Endothelial cell of umbilical vein (primary cell): ENCODE measurements around the gene CC2D2B. TPM values are rescaled to one million over a fixed set of nuclear protein-coding genes. Genes with fewer than 3 reads are reported as not detected.

Experiments used
- BruUV-seq: library from RNA; stranded (reverse); fragments of 400-500 nt; replicated peaks from 2 replicates; lab custom pipeline; 2021; lab: Mats Ljungman, UMichigan
- CTCF ChIA-PET: fragments of 300-600, 350-600 bp; sonication (Branson Sonifier 250); formaldehyde crosslinking; loops from one replicate; lab custom pipeline; 2021; ENCODE audit warnings: antibody characterized with exemption, inconsistent platforms; lab: Charles Lee
- POLR2A ChIA-PET: fragments of 300-600, 350-600 bp; sonication (Branson Sonifier 250); formaldehyde crosslinking; loops from one replicate; lab custom pipeline; 2021; ENCODE audit warnings: antibody characterized with exemption, inconsistent platforms; lab: Charles Lee
- DNase-seq: peaks from one replicate; pipeline ENCODE4 v3.0.0-alpha.2; 2011; ENCODE audit warnings: low read depth, low spot score
- FAIRE-seq: peaks from 2 replicates; lab custom pipeline; 2011; peaks lifted over from hg19 to GRCh38; lab: Jason Lieb, UNC
- H2AFZ ChIP-seq: 2 replicates; pipeline ENCODE4 v1.6.0; 2012; ENCODE audit warnings: low read depth, low read length, control low read depth, inconsistent platforms
- H3K27ac ChIP-seq: 2 replicates; pipeline ENCODE4 v1.5.1; 2011; ENCODE audit warnings: low read depth, mild to moderate bottlenecking, control low read depth, low read length, moderate library complexity; ENCODE audit not compliant: insufficient read depth
- H3K27me3 ChIP-seq, 2 experiments: 2 replicates each; pipeline versions ENCODE4 v1.6.0 to v1.6.1; 2011; ENCODE audit warnings: low read length in 2 of 2, mixed read lengths in 1 of 2; ENCODE audit not compliant: control insufficient read depth in 2 of 2, insufficient read depth in 2 of 2
- H3K36me3 ChIP-seq, 2 experiments: 2 replicates in 1 of 2; 3 replicates in 1 of 2; pipeline ENCODE4 v1.5.1; 2011; ENCODE audit warnings: low read length in 2 of 2, mild to moderate bottlenecking in 1 of 2, moderate library complexity in 1 of 2; ENCODE audit not compliant: control insufficient read depth in 2 of 2, insufficient read depth in 2 of 2; ENCODE audit errors: extremely low read depth in 1 of 2
- H3K4me1 ChIP-seq: 3 replicates; pipeline ENCODE4 v1.5.1; 2011; ENCODE audit warnings: mild to moderate bottlenecking, low read length; ENCODE audit not compliant: control insufficient read depth, insufficient read depth; ENCODE audit errors: extremely low read depth
- H3K4me2 ChIP-seq: 2 replicates; pipeline ENCODE4 v1.6.1; 2011; ENCODE audit warnings: low read length, control low read depth, mixed read lengths; ENCODE audit not compliant: insufficient read depth
- H3K4me3 ChIP-seq, 3 experiments: fragments of 200-600 bp in 1 of 3; sonication (generic), shearing (Covaris generic) in 1 of 3; replicated peaks in 1 of 3; 2 replicates each; pipeline ENCODE4 v1.5.1; 2011 to 2016; ENCODE audit warnings: control low read depth in 3 of 3, low read length in 3 of 3, mild to moderate bottlenecking in 2 of 3, inconsistent platforms in 1 of 3, low read depth in 1 of 3, moderate library complexity in 1 of 3; ENCODE audit not compliant: insufficient read depth in 1 of 3
- H3K79me2 ChIP-seq: 2 replicates; pipeline ENCODE4 v1.6.0; 2012; ENCODE audit warnings: low read length, inconsistent platforms; ENCODE audit not compliant: control insufficient read depth, insufficient read depth
- H3K9ac ChIP-seq: replicated peaks from 2 replicates; pipeline ENCODE3; 2011; ENCODE audit warnings: low read length, control low read depth; ENCODE audit not compliant: insufficient read depth; ENCODE audit errors: extremely low read depth
- H3K9me1 ChIP-seq: replicated peaks from 3 replicates; pipeline ENCODE4 v1.6.0; 2011; ENCODE audit warnings: mild to moderate bottlenecking, low read length; ENCODE audit not compliant: control insufficient read depth, insufficient read depth; ENCODE audit errors: extremely low read depth
- H3K9me3 ChIP-seq: replicated peaks from 2 replicates; pipeline ENCODE4 v1.5.1; 2012; ENCODE audit warnings: low read length, inconsistent platforms; ENCODE audit not compliant: control insufficient read depth, insufficient read depth
- H4K20me1 ChIP-seq: replicated peaks from 2 replicates; pipeline ENCODE3; 2011; ENCODE audit warnings: mild to moderate bottlenecking, low read length; ENCODE audit not compliant: control insufficient read depth, insufficient read depth; ENCODE audit errors: extremely low read depth
- EZH2 ChIP-seq: IDR thresholded peaks from 2 replicates; pipeline ENCODE4 v1.6.1; 2012; ENCODE audit warnings: borderline replicate concordance, low read depth, mild to moderate bottlenecking, moderate library complexity, low read length, inconsistent platforms; ENCODE audit not compliant: severe bottlenecking
- FOS ChIP-seq: IDR thresholded peaks from 2 replicates; pipeline ENCODE4 v1.6.1; 2011; ENCODE audit warnings: mild to moderate bottlenecking, low read length, moderate library complexity, borderline replicate concordance; ENCODE audit not compliant: insufficient read depth
- GATA2 ChIP-seq: IDR thresholded peaks from 2 replicates; pipeline ENCODE4 v1.7.0; 2011; ENCODE audit warnings: low read depth, mild to moderate bottlenecking, moderate library complexity, mixed read lengths, low read length; ENCODE audit not compliant: insufficient read length, insufficient read depth
- JUN ChIP-seq: IDR thresholded peaks from 2 replicates; pipeline ENCODE4 v1.6.1; 2011; ENCODE audit warnings: borderline replicate concordance, low read depth; ENCODE audit not compliant: insufficient read length, insufficient read depth
- MYC ChIP-seq: IDR thresholded peaks from one replicate; pipeline ENCODE4 v1.6.1; 2011; ENCODE audit warnings: mild to moderate bottlenecking, low read depth, low read length
- dilution Hi-C: fragments of 300-500 bp; cut with MboI; formaldehyde crosslinking; loops from one replicate; pipeline ENCODE4 v1.15.0; 2019; ENCODE audit warnings: low sequenced_read_pairs; ENCODE audit not compliant: extremely low pct_ligation_motif_present
- intact Hi-C: fragments of 100-400 bp; cut with micrococcal nuclease; formaldehyde crosslinking; loops from one replicate; pipeline ENCODE4 v1.10.0; 2022
- polyA plus RNA-seq, 4 experiments: library from polyadenylated mRNA; depleted of rRNA in 3 of 4; stranded (reverse) in 3 of 4; unstranded in 1 of 4; fragments of >200 nt; gene quantifications; 2 replicates each; pipeline versions ENCODE4 v1.2.1 to v1.2.3, GENCODE V29; 2011 to 2012; ENCODE audit warnings: missing spikeins in 1 of 4
- total RNA-seq: library from RNA; stranded (reverse); gene quantifications from 2 replicates; pipeline ENCODE4 v1.2.3, GENCODE V29; 2021
- TF ChIP-seq, protein P1 (sequence below): IDR thresholded peaks from 2 replicates; pipeline ENCODE4 v1.6.1; 2011; ENCODE audit not compliant: insufficient read depth, insufficient read length
- TF ChIP-seq, protein P2 (sequence below), 2 donors: IDR thresholded peaks; 1 replicate in 1 of 2; 2 replicates in 1 of 2; pipeline ENCODE4 v1.5.1; 2011; ENCODE audit warnings: low read length in 2 of 2, mild to moderate bottlenecking in 2 of 2, moderate library complexity in 2 of 2, control low read depth in 1 of 2, inconsistent platforms in 1 of 2, low read depth in 1 of 2; ENCODE audit not compliant: insufficient read depth in 1 of 2; ENCODE audit errors: extremely low read depth in 1 of 2

CC2D2B gene
- total and polyA plus RNA-seq, 2 donors (not counting 3 experiments of a cell fraction or from before 2014, with no cell fraction given), result 0.21 to 1.2 TPM

DNA sequence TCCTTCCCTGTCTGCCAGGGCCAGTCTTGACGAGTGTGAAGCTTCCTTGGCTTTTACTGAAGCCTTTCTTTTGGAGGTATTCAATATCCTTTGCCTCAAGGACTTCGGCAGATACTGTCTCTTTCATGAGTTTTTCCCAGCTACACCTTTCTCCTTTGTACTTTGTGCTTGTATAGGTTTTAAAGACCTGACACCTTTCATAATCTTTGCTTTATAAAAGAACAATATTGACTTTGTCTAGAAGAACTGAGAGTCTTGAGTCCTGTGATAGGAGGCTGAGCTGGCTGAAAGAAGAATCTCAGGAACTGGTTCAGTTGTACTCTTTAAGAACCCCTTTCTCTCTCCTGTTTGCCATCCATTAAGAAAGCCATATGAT is 41.3 kb upstream of the CC2D2B start:
- DNase-seq (no peak), FAIRE-seq (no peak)
- no peaks in the 10 kb centered on the region for H3K9me1 ChIP-seq
- POLR2A ChIA-PET, result no interaction called here
- dilution Hi-C loops (no loop called here), intact Hi-C loops (no loop called here)
- no peaks in the 10 kb centered on the region for H4K20me1 ChIP-seq
- no peak overlapping the region for H3K27ac ChIP-seq
- CTCF ChIA-PET, result interaction anchor here (1.0 to 8.5 kb wide), 3 partner anchors 21 to 173 kb away, joined by 3 to 162 read pairs (median 3); partner anchors contain the start of gene TCTN3
- no peaks in the 10 kb centered on the region for H3K27me3 ChIP-seq
- no peaks in the 10 kb centered on the region for H3K9me3 ChIP-seq
- H3K4me3 ChIP-seq, result no peak overlapping the region
- H3K4me2 ChIP-seq, result no peak overlapping the region
- TF ChIP-seq, protein P1, sequence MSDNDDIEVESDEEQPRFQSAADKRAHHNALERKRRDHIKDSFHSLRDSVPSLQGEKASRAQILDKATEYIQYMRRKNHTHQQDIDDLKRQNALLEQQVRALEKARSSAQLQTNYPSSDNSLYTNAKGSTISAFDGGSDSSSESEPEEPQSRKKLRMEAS, result no peak
- TF ChIP-seq GATA2 (no peak), EZH2 (no peak)
- TF ChIP-seq, protein P2, sequence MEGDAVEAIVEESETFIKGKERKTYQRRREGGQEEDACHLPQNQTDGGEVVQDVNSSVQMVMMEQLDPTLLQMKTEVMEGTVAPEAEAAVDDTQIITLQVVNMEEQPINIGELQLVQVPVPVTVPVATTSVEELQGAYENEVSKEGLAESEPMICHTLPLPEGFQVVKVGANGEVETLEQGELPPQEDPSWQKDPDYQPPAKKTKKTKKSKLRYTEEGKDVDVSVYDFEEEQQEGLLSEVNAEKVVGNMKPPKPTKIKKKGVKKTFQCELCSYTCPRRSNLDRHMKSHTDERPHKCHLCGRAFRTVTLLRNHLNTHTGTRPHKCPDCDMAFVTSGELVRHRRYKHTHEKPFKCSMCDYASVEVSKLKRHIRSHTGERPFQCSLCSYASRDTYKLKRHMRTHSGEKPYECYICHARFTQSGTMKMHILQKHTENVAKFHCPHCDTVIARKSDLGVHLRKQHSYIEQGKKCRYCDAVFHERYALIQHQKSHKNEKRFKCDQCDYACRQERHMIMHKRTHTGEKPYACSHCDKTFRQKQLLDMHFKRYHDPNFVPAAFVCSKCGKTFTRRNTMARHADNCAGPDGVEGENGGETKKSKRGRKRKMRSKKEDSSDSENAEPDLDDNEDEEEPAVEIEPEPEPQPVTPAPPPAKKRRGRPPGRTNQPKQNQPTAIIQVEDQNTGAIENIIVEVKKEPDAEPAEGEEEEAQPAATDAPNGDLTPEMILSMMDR (IDR thresholded peaks at IDR 0.05; ENCODE audit: extremely low read depth in 1 of 2, insufficient read depth in 1 of 2, low read depth in 1 of 2, low read length in 2 of 2), result no peak
- no TSS peak for BruUV-seq
- no peak overlapping the region for H3K9ac ChIP-seq
- H3K36me3 ChIP-seq, result peaks cover 0 to 2% of the 10 kb centered on the region in 2 experiments
- H3K4me1 ChIP-seq, result no peaks in the 10 kb centered on the region
- H3K79me2 ChIP-seq, result no peaks in the 10 kb centered on the region
- H2AFZ ChIP-seq, result no peak overlapping the region

DNA sequence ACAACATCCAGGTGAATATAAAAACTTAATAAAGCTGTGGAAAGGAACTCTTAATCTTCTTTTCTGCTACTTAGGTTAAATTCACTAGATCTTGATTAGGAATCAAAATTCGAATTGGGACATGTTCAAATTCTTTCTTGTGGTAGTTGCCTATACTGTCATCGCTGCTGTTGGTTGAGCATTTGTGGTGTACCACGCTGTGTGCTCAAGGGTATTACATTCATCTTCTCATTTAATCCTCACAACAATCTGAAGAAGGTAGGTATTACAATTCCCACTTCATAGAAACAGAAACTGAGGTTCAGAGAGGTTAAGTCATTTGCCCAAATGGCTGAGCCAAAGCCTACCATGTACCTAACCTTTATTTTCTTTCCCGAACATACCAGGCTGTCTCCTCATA is 39.9 kb upstream of the CC2D2B start:
- Histone ChIP-seq H3K4me3 (no peak overlapping the region), H3K4me1 (no peaks in the 10 kb centered on the region), H3K36me3 (peaks cover 0 to 4% of the 10 kb centered on the region in 2 experiments), H3K4me2 (no peak overlapping the region), H3K9me3 (no peaks in the 10 kb centered on the region), H3K27ac (no peak overlapping the region), H3K9ac (no peak overlapping the region), H3K9me1 (no peaks in the 10 kb centered on the region), H3K27me3 (no peaks in the 10 kb centered on the region), H2AFZ (no peak overlapping the region), H4K20me1 (no peaks in the 10 kb centered on the region), H3K79me2 (no peaks in the 10 kb centered on the region)
- DNase-seq (no peak), FAIRE-seq (no peak)
- TF ChIP-seq, protein P2 (IDR thresholded peaks at IDR 0.05; ENCODE audit: extremely low read depth in 1 of 2, insufficient read depth in 1 of 2, low read depth in 1 of 2, low read length in 2 of 2), result no peak
- no peak for TF ChIP-seq EZH2
- no peak for TF ChIP-seq MYC
- no peak for TF ChIP-seq FOS
- TF ChIP-seq, protein P1, result no peak
- TF ChIP-seq JUN, result no peak
- CTCF ChIA-PET, result interaction anchor here (8.5 kb wide), 1 partner anchor 174 kb away, joined by 162 read pairs; the partner anchor contains the start of gene TCTN3
- no TSS peak for BruUV-seq
- dilution Hi-C loops (no loop called here), intact Hi-C loops (no loop called here)
- POLR2A ChIA-PET, result no interaction called here
